Immature natural killer cell (primary cell): ENCODE results near the gene SH3PXD2A. TPM values are rescaled to one million over a fixed set of nuclear protein-coding genes. Genes with fewer than 3 reads are reported as not detected.

Experiments used
- DNase-seq, 3 donors: peaks; one replicate each; pipeline ENCODE4 v3.0.0; 2022; ENCODE audit warnings: mixed read lengths in 1 of 3
- H3K27ac Mint-ChIP-seq, 6 donors: one replicate each; pipeline ENCODE4 v1.8.0; 2020; ENCODE audit warnings: mixed read lengths in 6 of 6, mild to moderate bottlenecking in 5 of 6, inconsistent platforms in 4 of 6, moderate library complexity in 3 of 6
- H3K27me3 Mint-ChIP-seq, 3 donors: one replicate each; pipeline ENCODE4 v1.8.0; 2020 to 2021; ENCODE audit warnings: low read depth in 3 of 3, mild to moderate bottlenecking in 3 of 3, mixed read lengths in 3 of 3, moderate library complexity in 3 of 3, inconsistent platforms in 1 of 3
- H3K36me3 Mint-ChIP-seq, 3 donors: one replicate each; pipeline ENCODE4 v1.8.0; 2020; ENCODE audit warnings: mixed read lengths in 3 of 3, inconsistent platforms in 2 of 3, mild to moderate bottlenecking in 2 of 3
- H3K4me1 Mint-ChIP-seq, 2 donors: one replicate each; pipeline ENCODE4 v1.8.0; 2020; ENCODE audit warnings: inconsistent platforms in 2 of 2, mild to moderate bottlenecking in 2 of 2, mixed read lengths in 2 of 2, moderate library complexity in 1 of 2
- H3K4me3 Mint-ChIP-seq, 5 donors: one replicate each; pipeline ENCODE4 v1.8.0; 2020; ENCODE audit warnings: mild to moderate bottlenecking in 5 of 5, mixed read lengths in 5 of 5, inconsistent platforms in 3 of 5, moderate library complexity in 3 of 5
- H3K9me3 Mint-ChIP-seq, 6 donors: one replicate each; pipeline ENCODE4 v1.8.0; 2020; ENCODE audit warnings: mild to moderate bottlenecking in 6 of 6, mixed read lengths in 6 of 6, inconsistent platforms in 4 of 6, moderate library complexity in 3 of 6
- polyA plus RNA-seq, 3 donors: library from polyadenylated mRNA; unstranded; fragments of 300-500 nt; fragmentation: Illumina TruSeq; gene quantifications; one replicate each; pipeline ENCODE4 v1.2.3, GENCODE V29; 2021

SH3PXD2A gene
- polyA plus RNA-seq, 3 donors from 2014 or later, result 0.07 to 0.43 TPM; not detected in 1

DNA sequence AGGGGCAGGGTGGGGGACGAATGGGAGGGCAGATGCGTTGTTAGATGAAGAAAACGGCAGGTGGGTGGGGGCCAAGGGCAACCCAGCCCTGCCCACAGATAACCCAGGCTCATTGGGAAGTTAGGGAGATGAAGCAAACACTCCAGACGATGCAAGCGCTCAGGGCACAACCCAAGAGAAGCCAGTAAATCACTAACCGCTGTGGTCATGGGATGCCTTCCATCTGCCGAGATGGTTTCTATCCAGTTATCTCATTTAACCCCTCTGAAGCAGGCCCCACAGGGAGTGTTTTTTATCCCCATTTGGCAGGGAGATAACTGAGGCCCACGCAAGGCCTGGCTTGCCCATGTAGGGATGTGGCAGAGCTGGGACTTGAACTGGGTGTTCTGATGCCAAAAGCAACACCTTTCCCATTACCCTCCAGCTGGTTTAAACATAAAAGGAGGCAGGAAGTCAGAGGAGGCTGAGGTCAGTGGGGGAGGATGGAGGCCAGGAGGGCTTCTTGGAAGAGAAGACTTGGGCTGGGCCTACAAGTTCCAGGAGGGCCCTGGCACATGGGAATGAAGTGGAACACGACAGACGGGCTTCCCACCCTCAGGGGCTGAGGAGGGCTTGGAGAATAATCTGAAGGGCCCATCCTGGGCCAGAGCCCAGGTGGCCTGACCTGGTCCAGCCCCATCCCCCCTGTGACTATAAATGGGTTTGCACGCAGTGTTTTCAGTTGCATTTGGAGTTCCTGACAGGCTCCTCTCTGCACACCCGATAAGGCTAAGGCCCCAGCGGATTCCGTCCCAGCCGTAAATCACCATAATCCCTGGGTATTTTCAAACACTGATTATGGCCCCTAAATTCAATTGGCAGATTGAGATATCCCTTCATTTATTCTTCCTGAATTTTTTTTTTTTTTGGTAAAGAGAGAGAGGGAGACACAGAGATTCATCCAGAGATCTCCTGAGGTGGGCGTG, 281.0 kb downstream of the SH3PXD2A start:
- H3K4me3 Mint-ChIP-seq, result no peak overlapping the region
- no peaks in the 10 kb centered on the region for H3K36me3 Mint-ChIP-seq
- H3K27me3 Mint-ChIP-seq, result peaks cover 0 to 2% (median 0%) of the 10 kb centered on the region in 3 donors
- H3K4me1 Mint-ChIP-seq, result no peaks in the 10 kb centered on the region
- no peak overlapping the region for H3K27ac Mint-ChIP-seq
- H3K9me3 Mint-ChIP-seq, result no peaks in the 10 kb centered on the region
- no peak for DNase-seq

DNA sequence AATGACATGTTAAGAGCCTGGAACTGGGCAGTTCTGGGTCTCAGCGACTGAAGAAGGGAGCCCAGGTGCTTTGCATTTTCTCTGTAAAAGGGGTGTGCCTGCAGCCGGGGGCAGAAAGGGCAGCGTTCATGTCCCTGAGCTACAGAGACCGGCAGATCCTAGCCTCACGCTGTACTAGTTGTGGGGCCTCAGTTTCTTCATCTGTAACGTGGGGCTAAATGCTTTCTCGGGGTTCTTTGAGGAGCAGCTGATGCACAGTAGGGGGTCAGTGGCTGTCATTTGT, 282.2 kb downstream of the SH3PXD2A start:
- no peaks in the 10 kb centered on the region for H3K4me1 Mint-ChIP-seq
- H3K27me3 Mint-ChIP-seq, result peaks cover 0 to 2% (median 1%) of the 10 kb centered on the region in 3 donors
- no peaks in the 10 kb centered on the region for H3K36me3 Mint-ChIP-seq
- no peak overlapping the region for H3K4me3 Mint-ChIP-seq
- H3K27ac Mint-ChIP-seq, result no peak overlapping the region
- no peaks in the 10 kb centered on the region for H3K9me3 Mint-ChIP-seq
- no peak for DNase-seq

DNA sequence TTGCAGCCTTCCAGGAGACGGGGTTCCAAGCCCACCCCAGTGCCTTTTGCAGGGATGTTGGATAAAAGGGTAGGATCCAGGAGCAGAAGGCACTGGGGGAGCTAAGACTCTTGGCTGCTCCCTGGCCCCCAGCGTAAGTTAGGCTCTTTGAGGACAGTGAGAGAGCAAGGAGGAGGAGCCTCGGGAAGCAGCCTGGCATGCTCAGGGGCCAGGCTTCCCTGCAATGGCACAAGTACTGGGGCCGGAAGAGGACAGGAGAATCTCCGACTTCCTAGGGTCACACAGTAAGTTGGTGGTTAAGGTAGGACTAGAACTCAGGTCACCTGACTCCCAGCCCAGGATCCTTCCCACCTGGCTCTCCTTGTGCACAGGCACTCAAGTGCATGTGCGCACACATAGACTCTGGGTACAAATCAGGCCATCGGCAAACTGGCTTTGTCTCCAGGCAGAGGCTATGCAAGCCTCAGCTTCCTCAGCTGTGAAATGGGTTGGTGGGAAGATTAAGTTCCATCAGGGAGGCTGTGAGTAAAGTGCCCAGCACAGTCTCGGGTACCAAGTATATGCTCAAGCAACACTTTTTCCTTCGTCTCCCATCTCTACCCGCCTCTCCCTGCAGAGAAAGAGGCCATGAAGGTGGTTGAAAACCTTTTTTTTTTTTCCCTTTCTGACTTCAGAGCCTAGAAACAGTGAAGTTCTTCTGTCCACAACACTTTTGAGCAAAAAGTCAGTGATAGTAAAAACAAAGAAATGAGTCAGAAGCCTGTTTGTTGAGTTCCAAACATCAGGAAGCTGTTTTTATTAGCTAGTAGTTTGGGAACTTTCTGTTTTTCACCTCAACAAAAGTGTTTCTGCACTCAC, 282.8 kb downstream of the SH3PXD2A start:
- Mint-ChIP-seq H3K9me3 (no peaks in the 10 kb centered on the region), H3K27me3 (peaks cover 0 to 4% (median 1%) of the 10 kb centered on the region in 3 donors), H3K4me1 (no peaks in the 10 kb centered on the region), H3K4me3 (no peak overlapping the region), H3K36me3 (no peaks in the 10 kb centered on the region), H3K27ac (no peak overlapping the region)
- no peak for DNase-seq

DNA sequence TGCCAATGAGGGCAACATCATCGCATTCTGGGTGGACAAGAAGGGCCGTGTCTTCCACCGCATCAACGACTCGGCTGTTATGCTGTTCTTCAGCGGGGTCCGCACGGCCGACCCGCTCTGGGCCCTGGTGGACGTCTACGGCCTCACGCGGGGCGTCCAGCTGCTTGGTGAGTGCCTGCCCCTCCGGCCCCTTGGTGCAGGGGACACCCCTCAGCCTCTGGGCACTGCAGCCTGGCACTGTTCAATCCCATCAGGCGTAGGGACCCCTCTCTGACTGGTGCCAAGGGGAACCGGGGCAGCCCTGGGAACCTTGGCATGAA, 283.8 kb downstream of the SH3PXD2A start:
- no peak for DNase-seq
- Mint-ChIP-seq H3K27me3 (peaks cover 0 to 5% (median 1%) of the 10 kb centered on the region in 3 donors), H3K36me3 (no peaks in the 10 kb centered on the region), H3K4me3 (no peak overlapping the region), H3K9me3 (no peaks in the 10 kb centered on the region), H3K27ac (no peak overlapping the region), H3K4me1 (no peaks in the 10 kb centered on the region)

DNA sequence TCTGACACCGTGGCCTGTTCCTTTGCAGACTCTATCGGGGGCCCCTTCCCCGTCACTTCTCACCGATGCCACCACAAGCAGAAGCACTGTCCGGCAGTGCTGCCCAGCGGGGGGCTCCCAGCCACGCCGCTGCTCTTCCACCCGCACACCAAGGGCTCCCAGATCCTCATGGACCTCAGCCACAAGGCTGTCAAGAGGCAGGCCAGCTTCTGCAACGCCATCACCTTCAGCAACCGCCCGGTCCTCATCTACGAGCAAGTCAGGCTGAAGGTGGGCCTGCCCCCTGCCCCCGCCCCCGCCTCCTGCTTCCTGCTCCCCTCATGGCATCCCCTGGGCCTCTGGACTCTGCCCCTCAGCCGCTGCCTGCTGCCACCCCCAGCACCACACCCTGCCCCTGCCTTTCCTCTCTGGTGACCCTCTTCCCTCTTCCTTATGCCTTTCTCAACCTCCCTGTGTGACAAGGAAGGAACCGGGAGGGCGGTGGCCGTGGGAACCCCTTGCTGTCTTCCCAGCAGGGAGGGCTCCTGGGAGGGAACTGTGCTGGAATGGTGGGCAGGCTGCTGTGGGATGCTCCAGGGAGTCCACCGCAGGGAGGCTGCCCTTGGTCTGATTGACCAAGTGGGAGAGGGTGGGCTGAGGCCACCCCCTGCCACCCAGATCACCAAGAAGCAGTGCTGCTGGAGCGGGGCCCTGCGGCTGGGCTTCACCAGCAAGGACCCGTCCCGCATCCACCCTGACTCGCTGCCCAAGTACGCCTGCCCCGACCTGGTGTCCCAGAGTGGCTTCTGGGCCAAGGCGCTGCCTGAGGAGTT, 284.3 kb downstream of the SH3PXD2A start:
- DNase-seq, result no peak
- Mint-ChIP-seq H3K9me3 (no peaks in the 10 kb centered on the region), H3K36me3 (no peaks in the 10 kb centered on the region), H3K27ac (no peak overlapping the region), H3K27me3 (peaks cover 0 to 5% (median 4%) of the 10 kb centered on the region in 3 donors), H3K4me1 (no peaks in the 10 kb centered on the region), H3K4me3 (no peak overlapping the region)

DNA sequence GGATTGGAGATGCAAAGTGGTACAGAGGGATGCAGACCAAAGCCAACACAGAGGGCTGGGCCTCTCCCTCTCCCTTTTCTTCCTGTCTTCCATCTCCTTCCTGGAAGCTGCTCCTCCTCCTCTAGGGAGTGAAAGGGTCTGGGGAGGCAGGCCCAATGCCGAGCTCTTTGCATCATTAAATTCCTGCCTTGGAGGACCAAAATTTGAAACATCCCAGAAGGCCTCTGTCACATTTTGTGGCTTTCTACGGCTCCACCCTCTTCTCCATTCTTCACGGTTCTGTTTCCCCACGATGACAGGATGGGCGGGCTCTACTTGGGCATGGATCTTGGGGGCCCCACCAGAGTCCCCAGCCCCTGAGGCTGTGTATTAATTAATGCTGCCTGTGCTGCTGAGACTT, 285.5 kb downstream of the SH3PXD2A start:
- Mint-ChIP-seq H3K9me3 (no peaks in the 10 kb centered on the region), H3K4me1 (no peaks in the 10 kb centered on the region), H3K4me3 (no peak overlapping the region), H3K27me3 (peaks cover 0 to 5% (median 4%) of the 10 kb centered on the region in 3 donors), H3K36me3 (no peaks in the 10 kb centered on the region), H3K27ac (no peak overlapping the region)
- DNase-seq, result no peak

DNA sequence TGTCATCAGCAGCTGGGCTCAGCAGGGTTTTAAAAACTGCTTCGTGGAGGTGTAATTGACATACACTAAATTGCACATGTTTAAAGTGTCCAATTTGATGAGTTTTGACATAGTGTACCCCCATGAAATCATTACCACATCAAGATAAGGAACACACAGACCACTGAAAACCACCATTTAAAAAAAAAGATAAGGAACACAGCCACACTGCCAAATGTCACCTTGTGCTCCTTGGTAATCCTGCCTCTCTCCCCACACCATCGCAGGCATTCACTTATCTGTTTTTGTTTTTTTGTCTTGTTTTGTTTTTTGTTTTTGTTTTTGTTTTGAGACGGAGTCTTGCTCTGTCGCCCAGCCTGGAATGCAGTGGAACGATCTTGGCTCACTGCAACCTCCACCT, 286.9 kb downstream of the SH3PXD2A start:
- H3K4me3 Mint-ChIP-seq, result no peak overlapping the region
- no peak overlapping the region for H3K27ac Mint-ChIP-seq
- no peak for DNase-seq
- peaks cover 0 to 5% (median 4%) of the 10 kb centered on the region in 3 donors for H3K27me3 Mint-ChIP-seq
- no peaks in the 10 kb centered on the region for H3K4me1 Mint-ChIP-seq
- H3K36me3 Mint-ChIP-seq, result no peaks in the 10 kb centered on the region
- H3K9me3 Mint-ChIP-seq, result no peaks in the 10 kb centered on the region

DNA sequence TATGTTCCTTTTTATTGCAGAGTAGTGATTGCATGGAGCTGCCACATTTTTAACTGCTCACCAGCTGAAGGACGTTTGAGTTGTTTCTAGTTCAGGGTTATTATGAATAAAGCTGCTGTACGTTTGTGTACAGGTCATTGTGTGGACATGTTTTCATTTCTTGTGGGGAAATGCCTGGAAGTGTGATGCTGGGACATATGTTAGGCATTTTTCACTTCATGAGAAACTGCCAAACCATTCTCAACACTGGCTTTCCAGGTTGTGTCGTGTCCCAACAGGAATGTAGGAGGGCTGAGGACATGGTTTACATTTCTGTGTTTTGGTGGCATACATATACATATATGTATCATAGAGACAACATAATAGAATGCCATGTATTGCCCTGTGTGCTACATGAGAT, 288.8 kb downstream of the SH3PXD2A start:
- H3K27ac Mint-ChIP-seq, result no peak overlapping the region
- H3K9me3 Mint-ChIP-seq, result no peaks in the 10 kb centered on the region
- DNase-seq, result no peak

DNA sequence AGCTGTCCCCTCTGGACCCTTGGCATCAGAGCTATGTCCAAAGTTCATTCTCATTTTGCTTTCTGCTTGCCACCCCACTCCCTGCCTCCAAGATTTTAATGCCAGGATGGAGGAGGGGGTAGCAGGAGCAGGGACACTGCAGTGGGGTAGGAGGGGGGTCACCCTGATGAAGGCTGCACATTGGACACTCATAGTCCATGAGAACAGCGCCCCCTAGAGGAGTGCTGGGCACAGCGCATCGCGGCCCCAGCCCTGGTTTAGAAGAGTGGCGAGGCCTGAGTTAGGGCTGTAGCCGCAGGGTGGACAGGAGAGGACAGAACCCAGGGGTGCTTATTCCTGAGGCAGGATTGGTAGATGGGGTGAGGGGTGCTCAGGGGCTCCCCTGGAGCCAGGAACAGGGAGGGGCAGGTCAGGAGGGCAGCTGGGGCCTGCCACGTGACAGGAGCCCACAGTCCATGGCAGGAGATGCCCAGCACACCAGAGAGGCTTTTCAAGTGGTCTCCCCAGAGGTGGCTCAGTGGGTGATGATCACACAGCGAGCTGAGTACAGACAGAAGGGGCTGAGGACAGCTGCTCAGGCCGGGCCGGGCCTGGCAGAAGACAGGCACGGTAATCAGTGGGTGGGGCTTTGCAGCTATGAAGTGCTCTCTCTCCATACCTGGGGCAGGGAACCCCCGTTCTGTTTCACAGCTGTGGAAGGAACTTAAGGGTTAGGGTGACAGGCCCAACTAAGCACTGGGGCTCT, 290.4 kb downstream of the SH3PXD2A start:
- Mint-ChIP-seq H3K27ac (no peak overlapping the region), H3K4me3 (no peak overlapping the region), H3K9me3 (no peaks in the 10 kb centered on the region), H3K4me1 (no peaks in the 10 kb centered on the region), H3K27me3 (peaks cover 0 to 7% (median 4%) of the 10 kb centered on the region in 3 donors), H3K36me3 (no peaks in the 10 kb centered on the region)
- no peak for DNase-seq

More for the DNA sequence above, 288.8 kb downstream of the SH3PXD2A start:
- no peaks in the 10 kb centered on the region for H3K36me3 Mint-ChIP-seq
- H3K4me1 Mint-ChIP-seq, result no peaks in the 10 kb centered on the region
- H3K27me3 Mint-ChIP-seq, result peaks cover 0 to 5% (median 4%) of the 10 kb centered on the region in 3 donors
- H3K4me3 Mint-ChIP-seq, result no peak overlapping the region

DNA sequence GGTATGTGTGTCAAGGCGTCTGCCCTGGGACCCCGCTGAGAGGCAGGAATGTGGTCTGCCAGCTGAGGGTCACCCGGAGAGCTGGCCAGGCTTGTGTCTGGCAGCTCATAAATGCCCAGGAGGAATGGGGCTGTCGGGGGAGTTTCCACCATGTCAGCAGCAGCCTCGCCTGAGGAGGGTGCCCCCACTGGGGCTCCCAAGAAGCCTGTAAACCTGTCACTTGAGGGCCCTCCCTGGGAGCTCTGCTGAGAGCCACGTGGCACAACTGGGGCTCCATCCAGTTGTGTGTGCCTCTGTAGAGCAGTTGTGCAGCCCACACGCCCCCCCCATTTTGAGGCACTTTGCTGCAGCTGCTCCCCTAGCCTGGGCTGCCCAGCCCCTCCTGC, 291.3 kb downstream of the SH3PXD2A start:
- DNase-seq, result no peak
- Mint-ChIP-seq H3K27me3 (peaks cover 0 to 12% (median 4%) of the 10 kb centered on the region in 3 donors), H3K9me3 (no peaks in the 10 kb centered on the region), H3K4me3 (no peak overlapping the region), H3K36me3 (no peaks in the 10 kb centered on the region), H3K27ac (no peak overlapping the region), H3K4me1 (no peaks in the 10 kb centered on the region)

DNA sequence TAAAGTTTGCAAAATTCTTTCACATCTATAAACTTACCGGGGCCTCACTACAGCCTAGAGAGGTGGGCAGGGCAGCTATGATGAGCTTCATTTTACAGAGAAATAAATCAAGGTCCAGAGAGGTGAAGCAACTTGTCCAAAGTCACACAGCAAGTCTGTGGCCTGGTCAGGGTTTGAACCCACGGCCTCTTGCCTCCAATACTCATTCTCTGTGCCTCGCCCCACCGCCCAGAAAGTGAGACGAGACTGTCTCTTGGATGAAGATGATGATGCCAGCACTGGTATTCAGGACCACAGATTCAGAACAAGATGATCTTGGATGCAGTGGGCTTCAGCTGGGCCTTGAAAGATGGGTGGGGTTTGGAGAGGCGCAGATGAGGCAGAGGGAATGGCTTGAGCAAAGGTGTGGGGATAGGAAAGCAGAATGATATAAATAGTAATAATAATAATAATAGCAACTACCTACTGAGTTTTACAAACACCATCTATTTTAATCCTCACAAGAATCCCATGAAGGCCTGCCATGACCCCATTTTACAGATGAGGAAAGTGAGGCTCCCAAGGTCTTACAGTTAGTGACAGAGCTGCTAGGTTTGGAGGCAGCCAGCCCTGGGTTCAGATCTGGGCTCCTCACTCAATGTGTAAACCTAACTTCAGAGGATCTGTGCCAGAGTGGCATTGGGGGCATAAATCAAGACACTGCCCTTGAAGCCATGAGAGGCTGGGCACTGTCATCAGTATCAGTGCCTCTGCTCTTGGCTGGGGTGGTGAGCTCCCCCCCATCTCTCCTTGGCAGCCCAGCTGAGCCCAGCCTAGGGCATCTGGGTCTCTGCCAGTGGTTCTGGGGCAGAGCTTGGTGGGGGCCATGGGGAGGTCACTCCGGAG, 291.9 kb downstream of the SH3PXD2A start:
- no peaks in the 10 kb centered on the region for H3K36me3 Mint-ChIP-seq
- H3K27me3 Mint-ChIP-seq, result peaks cover 0 to 12% (median 3%) of the 10 kb centered on the region in 3 donors
- H3K27ac Mint-ChIP-seq, result no peak overlapping the region
- H3K4me1 Mint-ChIP-seq, result no peaks in the 10 kb centered on the region
- no peak for DNase-seq
- H3K9me3 Mint-ChIP-seq, result no peaks in the 10 kb centered on the region
- no peak overlapping the region for H3K4me3 Mint-ChIP-seq

DNA sequence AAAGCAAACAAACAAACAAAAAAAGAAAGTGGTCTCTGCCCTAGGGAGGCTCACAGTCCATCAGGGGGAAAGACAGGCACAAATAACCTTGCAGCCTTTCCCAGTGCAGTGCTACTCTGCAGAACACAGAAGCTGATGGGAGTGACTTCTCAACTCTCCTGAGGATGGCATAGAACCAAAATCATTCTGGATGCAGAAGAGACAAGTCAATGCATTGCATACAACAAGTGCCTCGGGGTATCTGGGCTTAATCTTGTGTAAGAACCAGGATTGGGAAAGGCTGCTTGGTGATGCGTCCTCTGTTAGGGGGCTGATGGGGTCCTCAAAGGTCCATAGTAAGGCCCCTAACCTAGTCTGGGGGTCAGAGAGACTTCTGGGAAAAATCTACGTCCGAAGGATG, 293.0 kb downstream of the SH3PXD2A start:
- no peak overlapping the region for H3K4me3 Mint-ChIP-seq
- no peaks in the 10 kb centered on the region for H3K36me3 Mint-ChIP-seq
- no peak for DNase-seq
- H3K27me3 Mint-ChIP-seq, result peaks cover 3 to 11% (median 6%) of the 10 kb centered on the region in 3 donors
- H3K9me3 Mint-ChIP-seq, result no peaks in the 10 kb centered on the region
- H3K27ac Mint-ChIP-seq, result no peak overlapping the region
- H3K4me1 Mint-ChIP-seq, result no peaks in the 10 kb centered on the region
